HG03159 (cell line): ENCODE results near the gene HIC2.
"Not testable (repeated sequence)": the region's sequence is repeated elsewhere in the genome, so short reads cannot be mapped to it uniquely, and the experiment has no call there.

ENCODE experiments used
- ATAC-seq: cut with Tn5 transposase; IDR thresholded peaks from one replicate; pipeline ENCODE4 v1.9.1; 2021; ENCODE audit warnings: mild to moderate bottlenecking, moderate library complexity; ENCODE audit not compliant: unreplicated experiment

The HIC2 gene

DNA sequence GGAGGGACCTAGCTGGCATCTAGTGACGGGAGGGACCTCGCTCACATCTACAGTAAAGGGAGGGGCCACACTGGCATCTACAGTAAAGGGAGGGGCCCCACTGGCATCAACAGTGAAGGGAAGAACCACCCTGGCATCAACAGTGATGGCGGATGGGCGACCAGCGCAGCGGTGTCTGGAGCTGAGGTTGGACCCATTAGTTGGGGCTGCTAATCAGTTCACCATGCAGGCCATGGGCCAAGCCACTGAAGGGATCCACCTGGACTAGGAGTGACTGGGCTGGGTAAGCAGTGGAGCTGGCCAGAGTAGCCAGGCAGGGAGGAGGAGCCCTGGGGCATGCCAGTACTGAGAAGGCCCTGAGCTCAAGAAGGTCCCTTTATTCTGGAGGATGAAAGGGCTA is 73.4 kb downstream of the HIC2 start:
- ATAC-seq, result not testable (repeated sequence)

DNA sequence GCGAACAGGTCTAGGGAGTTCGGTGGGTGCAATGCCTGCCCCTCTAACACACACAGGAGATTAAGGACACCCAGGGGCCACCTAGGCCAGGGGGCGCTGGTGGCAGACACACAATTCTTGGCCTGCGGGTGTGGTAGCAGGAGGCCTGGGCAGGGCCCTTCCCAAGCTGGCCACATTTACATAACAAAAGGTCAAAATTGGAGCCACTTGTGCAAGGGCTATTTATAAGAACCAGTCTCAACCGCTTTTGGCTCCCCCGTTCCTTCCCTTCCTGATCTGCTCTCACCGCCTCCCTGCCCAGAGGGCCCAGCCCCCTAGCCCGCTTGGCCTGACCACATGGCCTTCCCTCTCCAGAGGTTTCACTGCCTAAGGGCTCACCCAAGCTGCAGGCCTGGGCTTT is 75.1 kb downstream of the HIC2 start:
- ATAC-seq, result not testable (repeated sequence)

DNA sequence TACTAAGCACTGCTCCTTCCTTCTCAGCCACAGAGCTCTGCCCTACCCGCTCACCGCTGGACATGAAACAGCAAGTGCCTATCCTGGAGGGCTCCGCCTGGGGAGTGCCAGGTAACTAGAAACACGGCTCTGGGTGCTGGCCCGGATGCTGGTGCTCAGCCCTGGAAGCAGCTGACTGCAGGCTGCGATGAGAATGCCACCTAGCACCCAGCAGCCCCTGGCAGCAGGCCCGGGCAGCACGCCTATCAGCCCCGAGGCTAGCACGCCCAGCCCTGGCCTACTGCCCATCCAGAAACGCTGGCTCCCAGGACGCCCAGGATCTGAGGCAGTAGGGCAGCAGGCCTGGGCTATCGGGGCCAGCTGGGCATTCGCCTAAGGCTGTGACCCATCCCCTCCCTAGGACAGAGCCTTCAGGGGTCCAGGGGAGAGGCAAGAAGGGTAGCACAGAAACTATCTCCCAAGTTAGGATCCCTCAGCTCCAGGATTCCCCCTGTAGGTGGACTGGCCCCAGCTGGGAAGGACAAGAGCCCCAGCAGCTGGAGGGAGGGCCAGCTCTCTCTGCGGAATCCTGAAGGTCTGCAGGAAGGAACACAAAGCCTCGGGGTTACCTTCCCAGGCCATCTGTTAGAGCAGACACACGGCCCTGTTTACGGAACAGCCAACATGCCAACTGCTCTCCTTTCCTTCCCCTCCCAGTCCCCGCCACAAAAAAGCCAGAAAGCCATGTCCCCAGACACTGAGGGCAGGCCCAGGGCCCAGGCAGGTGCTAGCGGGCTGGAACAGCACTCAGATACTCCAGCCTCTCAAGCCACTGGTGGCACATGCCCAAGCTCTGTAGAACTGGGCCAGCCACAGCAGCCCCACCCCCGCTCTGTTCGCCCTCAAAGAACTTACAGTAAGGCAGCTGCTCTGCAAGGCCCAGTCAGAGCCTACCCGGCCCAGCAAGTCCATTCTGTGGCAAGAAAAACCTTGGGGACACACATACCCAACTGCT is 76.9 kb downstream of the HIC2 start:
- ATAC-seq, result not testable (repeated sequence)

DNA sequence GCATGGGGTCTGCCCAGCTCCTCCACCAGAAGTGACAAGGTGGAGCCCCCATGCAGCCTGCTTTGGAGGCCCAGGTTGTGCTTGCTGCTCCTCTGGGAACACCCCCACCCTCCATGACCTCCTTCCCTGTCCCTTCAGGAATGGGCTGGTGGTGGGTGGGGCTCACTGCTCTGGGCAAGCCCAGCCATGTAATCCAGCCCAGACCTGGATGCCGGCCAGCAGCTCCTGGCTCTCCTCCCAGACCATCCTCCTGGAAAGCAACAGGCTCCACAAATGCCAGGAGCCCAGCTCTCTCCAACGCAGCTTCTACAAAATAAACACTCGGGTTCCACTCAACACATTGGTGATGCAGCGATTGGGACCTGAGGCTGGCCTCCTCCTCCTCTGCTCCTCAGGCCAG is 80.8 kb downstream of the HIC2 start:
- not testable (repeated sequence) for ATAC-seq

DNA sequence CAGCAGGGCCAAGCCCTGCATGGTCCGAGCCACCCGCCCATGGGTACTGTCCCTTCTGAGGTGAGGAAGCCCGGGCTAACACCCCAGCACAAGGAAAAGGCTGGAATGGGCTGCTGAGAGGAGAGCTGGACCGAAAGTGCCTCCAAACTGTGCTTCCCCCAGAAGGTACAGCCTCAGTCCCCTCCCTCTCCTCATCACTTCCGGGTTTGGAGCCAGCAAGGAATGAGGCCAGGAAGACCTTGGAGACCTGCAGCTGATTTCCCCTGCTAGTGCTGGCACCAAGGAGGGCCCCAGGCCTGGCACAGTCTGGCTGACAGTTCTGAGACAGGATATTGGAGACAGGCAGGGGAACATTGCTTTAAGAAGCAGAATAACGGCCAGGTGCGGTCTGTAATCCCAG is 81.3 kb downstream of the HIC2 start:
- ATAC-seq, result not testable (repeated sequence)

DNA sequence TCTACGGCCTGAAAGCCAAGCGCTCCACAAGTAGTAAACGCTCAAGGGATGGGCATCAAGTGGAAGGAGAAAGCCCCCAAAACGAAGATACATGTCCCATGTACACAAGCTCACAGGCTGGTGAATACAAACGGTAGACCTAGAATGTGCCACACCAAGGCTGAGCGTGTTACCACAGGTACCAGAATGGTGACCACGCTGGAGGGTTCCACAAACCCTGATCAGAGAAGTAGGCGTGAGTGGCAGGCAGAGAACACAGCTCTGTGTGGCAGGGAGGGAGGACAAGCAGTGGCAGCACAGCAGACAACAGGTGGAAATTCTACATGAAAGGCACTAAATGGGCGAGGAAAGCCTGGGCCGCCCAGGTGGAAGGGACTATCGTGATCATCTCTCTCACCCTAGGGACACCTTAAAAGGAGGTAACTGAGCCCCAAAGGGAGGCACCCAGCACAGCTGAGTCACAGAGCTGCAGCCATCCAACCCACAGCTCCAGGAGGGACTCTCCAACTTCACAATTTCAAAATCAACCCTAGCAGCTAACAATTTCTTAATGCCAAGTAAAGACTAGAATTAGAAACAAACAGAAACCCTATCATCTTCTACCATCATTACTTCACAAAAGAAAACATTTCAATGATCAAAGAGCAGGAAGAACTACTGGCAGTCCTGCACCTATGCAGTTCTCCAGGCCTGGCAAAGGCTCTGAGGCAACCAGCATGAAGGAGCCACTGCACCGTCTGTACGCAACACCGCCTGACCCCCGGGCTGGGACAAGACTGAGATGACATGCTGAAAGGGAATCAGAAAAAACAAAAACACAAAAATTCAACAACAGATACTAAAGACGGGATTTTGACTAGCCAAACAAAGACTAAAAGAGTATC is 82.7 kb downstream of the HIC2 start:
- not testable (repeated sequence) for ATAC-seq
